ENCODE data around the gene MERTK.

GRCh38 chr2:111896576-111896975 lies 1.8 kb upstream of the MERTK start:
- no peak for TF ChIP-seq SIN3A (IDR thresholded peaks at IDR 0.05; ENCODE audit: borderline replicate concordance, insufficient read depth, low read length)
- no peak for TF ChIP-seq TAF1 (IDR thresholded peaks at IDR 0.05; ENCODE audit: borderline replicate concordance, insufficient read depth, low read length)
- TF ChIP-seq POLR2AphosphoS5 (IDR thresholded peaks at IDR 0.05; ENCODE audit: low read depth, low read length) = no peak
- TF ChIP-seq REST (IDR thresholded peaks at IDR 0.05; ENCODE audit: insufficient read depth in 1 of 2, low read depth in 2 of 2, low read length in 2 of 2) = no peak
- no peak for TF ChIP-seq FOXP2 (optimal IDR thresholded peaks at IDR 0.05; ENCODE audit: borderline replicate concordance, extremely low read depth, extremely low read length, insufficient read depth)

Measured in PFSK-1 (cell line).